SK-N-SH (cell line): ENCODE results near the gene CBX6. TPM values are rescaled to one million over a fixed set of nuclear protein-coding genes. Genes with fewer than 3 reads are reported as not detected.

ENCODE experiments used
- CTCF ChIA-PET: fragments of 300-600, 350-600 bp; formaldehyde crosslinking; extraction: SDS; loops from one replicate; lab custom pipeline; 2021; lab: Yijun Ruan, JAX
- POLR2A ChIA-PET: fragments of 350-600 bp; sonication (Branson Sonifier 250); formaldehyde crosslinking; extraction: SDS; loops from one replicate; lab custom pipeline; 2020; ENCODE audit warnings: antibody characterized with exemption, inconsistent platforms; lab: Yijun Ruan, JAX
- DNase-seq: peaks from one replicate; pipeline ENCODE4 v3.0.0; 2012
- H2AFZ ChIP-seq: fragments of 200-600 bp; sonication (generic); 2 replicates; pipeline ENCODE4 v1.8.1; 2016; ENCODE audit warnings: antibody characterized with exemption, mild to moderate bottlenecking, low read depth
- H3F3A ChIP-seq: fragments of 200-600 bp; sonication (generic); replicated peaks from 2 replicates; pipeline ENCODE3; 2016; ENCODE audit warnings: antibody characterized with exemption, mild to moderate bottlenecking; ENCODE audit not compliant: insufficient read depth
- H3K27ac ChIP-seq, 2 experiments: fragments of 200-500 bp in 1 of 2; fragments of 200-600 bp in 1 of 2; sonication (Bioruptor generic) in 1 of 2; sonication (generic), shearing (Covaris generic) in 1 of 2; 2 replicates each; pipeline versions ENCODE4 v1.5.1 to v1.6.1; 2014 to 2016; ENCODE audit warnings: low read depth in 2 of 2, inconsistent platforms in 1 of 2, low read length in 1 of 2, mild to moderate bottlenecking in 1 of 2, mixed read lengths in 1 of 2
- H3K27me3 ChIP-seq: fragments of 200-600 bp; sonication (generic), shearing (Covaris generic); 2 replicates; pipeline ENCODE4 v1.6.1; 2016; ENCODE audit warnings: mixed run types; ENCODE audit not compliant: insufficient read depth
- H3K36me3 ChIP-seq, 2 experiments: fragments of 200-500 bp in 1 of 2; fragments of 200-600 bp in 1 of 2; sonication (Bioruptor generic) in 1 of 2; sonication (generic) in 1 of 2; replicated peaks in 1 of 2; 2 replicates each; pipeline versions ENCODE3 to v1.5.1; 2014 to 2016; ENCODE audit warnings: low read length in 1 of 2, mild to moderate bottlenecking in 1 of 2; ENCODE audit not compliant: insufficient read depth in 2 of 2, control insufficient read depth in 1 of 2
- H3K4me1 ChIP-seq, 2 experiments: fragments of 200-500 bp in 1 of 2; fragments of 200-600 bp in 1 of 2; sonication (Bioruptor generic) in 1 of 2; sonication (generic), shearing (Covaris generic) in 1 of 2; 2 replicates each; pipeline versions ENCODE4 v1.5.1 to v1.6.1; 2014 to 2016; ENCODE audit warnings: low read depth in 1 of 2, low read length in 1 of 2, mixed run types in 1 of 2; ENCODE audit not compliant: insufficient read depth in 2 of 2, control insufficient read depth in 1 of 2
- H3K4me2 ChIP-seq: fragments of 200-600 bp; sonication (generic), shearing (Covaris generic); 2 replicates; pipeline ENCODE4 v1.6.1; 2017; ENCODE audit warnings: mixed run types
- H3K4me3 ChIP-seq, 2 experiments: fragments of 200-500 bp in 1 of 2; fragments of 200-600 bp in 1 of 2; sonication (Bioruptor generic) in 1 of 2; sonication (generic), shearing (Covaris generic) in 1 of 2; 2 replicates each; pipeline versions ENCODE4 v1.5.1 to v1.8.1; 2014 to 2016; ENCODE audit warnings: low read depth in 2 of 2, inconsistent platforms in 1 of 2, low read length in 1 of 2, mild to moderate bottlenecking in 1 of 2, mixed read lengths in 1 of 2, moderate library complexity in 1 of 2
- H3K79me2 ChIP-seq: fragments of 200-600 bp; sonication (generic); 2 replicates; pipeline ENCODE4 v1.8.1; 2017; ENCODE audit warnings: mild to moderate bottlenecking; ENCODE audit not compliant: insufficient read depth
- H3K9ac ChIP-seq: fragments of 200-600 bp; sonication (generic); 2 replicates; pipeline ENCODE4 v1.6.1; 2017; ENCODE audit warnings: mixed run types
- H3K9me2 ChIP-seq: fragments of 200-600 bp; sonication (generic); 2 replicates; pipeline ENCODE4 v1.6.1; 2017; ENCODE audit warnings: mixed run types
- H3K9me3 ChIP-seq: fragments of 200-600 bp; sonication (generic); 2 replicates; pipeline ENCODE4 v1.6.1; 2017; ENCODE audit warnings: mixed run types, mild to moderate bottlenecking, moderate library complexity
- H4K20me1 ChIP-seq: fragments of 200-600 bp; sonication (generic); 2 replicates; pipeline ENCODE4 v1.6.1; 2017; ENCODE audit warnings: mild to moderate bottlenecking, mixed run types; ENCODE audit not compliant: insufficient read depth
- CHD2 ChIP-seq: fragments of 150-350 bp; IDR thresholded peaks from 2 replicates; pipeline ENCODE4 v1.6.1; 2018; ENCODE audit warnings: low read length; ENCODE audit not compliant: partially characterized antibody
- EZH2phosphoT487 ChIP-seq: fragments of 200-600 bp; sonication (generic); IDR thresholded peaks from 2 replicates; pipeline ENCODE4 v1.6.1; 2017; ENCODE audit warnings: low read depth, mixed run types, mild to moderate bottlenecking, antibody characterized with exemption, moderate library complexity, borderline replicate concordance
- IRF3 ChIP-seq: fragments of 150-350 bp; IDR thresholded peaks from 2 replicates; pipeline ENCODE4 v1.6.1; 2016; ENCODE audit warnings: mild to moderate bottlenecking, low read depth, low read length
- JUND ChIP-seq: IDR thresholded peaks from 2 replicates; pipeline ENCODE4 v1.4.0; 2012
- PBX3 ChIP-seq: IDR thresholded peaks from 2 replicates; pipeline ENCODE4; 2012
- POLR2AphosphoS5 ChIP-seq: IDR thresholded peaks from 2 replicates; pipeline ENCODE4 v1.6.1; 2012; ENCODE audit warnings: low read depth, low read length
- REST ChIP-seq: IDR thresholded peaks from 2 replicates; pipeline ENCODE4 v1.6.1; 2012; ENCODE audit warnings: mild to moderate bottlenecking, low read depth, low read length, moderate library complexity
- SMC3 ChIP-seq: IDR thresholded peaks from 2 replicates; pipeline ENCODE4 v1.6.1; 2012; ENCODE audit warnings: low read depth, low read length, improper control_type of control experiment
- TAF1 ChIP-seq: IDR thresholded peaks from 2 replicates; pipeline ENCODE4 v1.6.1; 2012; ENCODE audit warnings: low read depth, mild to moderate bottlenecking, low read length, moderate library complexity, borderline replicate concordance
- USF2 ChIP-seq: fragments of 150-350 bp; IDR thresholded peaks from 2 replicates; pipeline ENCODE4 v1.6.1; 2017; ENCODE audit warnings: antibody characterized with exemption, low read length, low read depth, borderline replicate concordance
- YY1 ChIP-seq: IDR thresholded peaks from 2 replicates; pipeline ENCODE4 v1.4.0; 2012; ENCODE audit warnings: low read depth, mild to moderate bottlenecking
- ZBTB33 ChIP-seq: IDR thresholded peaks from 2 replicates; pipeline ENCODE4 v1.4.0; 2012; ENCODE audit warnings: low read depth, borderline replicate concordance
- WGBS: methylation state at CpG from one replicate; pipeline ENCODE4 v1.1.6; 2017; ENCODE audit warnings: low lambda C conversion rate; 5-methylcytosine and 5-hydroxymethylcytosine counted together
- polyA plus RNA-seq, 3 experiments: library from polyadenylated mRNA; depleted of rRNA; stranded (reverse); fragments of >200 nt; gene quantifications; 2 replicates each; pipeline ENCODE4 v1.2.3, GENCODE V29; 2012

The CBX6 gene
- polyA plus RNA-seq, 1 of the 3 experiments (the other 2 are of a cell fraction), result 5.4 TPM

- H3K9ac ChIP-seq, result no peak overlapping the region
- no peaks in the 10 kb centered on the region for H3K79me2 ChIP-seq
- TF ChIP-seq POLR2AphosphoS5 (no peak), SMC3 (no peak), REST (no peak), YY1 (no peak)
- TF ChIP-seq, all 33 proteins: peak for 0
- Histone ChIP-seq H3K9me3 (no peaks in the 10 kb centered on the region), H3K4me3 (no peak overlapping the region), H3K4me1 (peaks cover 0 to 4% of the 10 kb centered on the region in 2 experiments; a peak in 1 of 4 replicates), H3F3A (no peaks in the 10 kb centered on the region), H3K4me2 (no peak overlapping the region), H3K27me3 (no peaks in the 10 kb centered on the region), H2AFZ (no peak overlapping the region), H4K20me1 (no peaks in the 10 kb centered on the region), H3K9me2 (no peaks in the 10 kb centered on the region), H3K27ac (no peak overlapping the region), H3K36me3 (no peaks in the 10 kb centered on the region)
- ChIA-PET POLR2A (no interaction called here), CTCF (interaction anchor here (1.8 kb wide), 1 partner anchor 13 kb away, joined by 4 read pairs; no protein-coding TSS in a partner anchor)
- DNase-seq, result no peak
- WGBS, result 61% methylated on average over 9 of the region's 9 CpGs
These were observed 9.5 kb upstream of the CBX6 start for GRCh38 chr22:38881464-38881871.

GRCh38 chr22:38879961-38880360 lies 7.9 kb upstream of the CBX6 start:
- ChIA-PET POLR2A (interaction anchor here (0.6 kb wide), 1 partner anchor 56 kb away, joined by 3 read pairs; no protein-coding TSS in a partner anchor), CTCF (interaction anchor here (2.8 kb wide), 1 partner anchor 10 kb away, joined by 17 read pairs; no protein-coding TSS in a partner anchor)
- Histone ChIP-seq H3K36me3 (no peaks in the 10 kb centered on the region), H3K27ac (no peak overlapping the region), H3F3A (no peaks in the 10 kb centered on the region), H3K9me3 (no peaks in the 10 kb centered on the region), H3K4me2 (no peak overlapping the region)
- no peak for DNase-seq
- TF ChIP-seq ZBTB33 (no peak), IRF3 (no peak), PBX3 (no peak), TAF1 (no peak), POLR2AphosphoS5 (no peak), USF2 (no peak), EZH2phosphoT487 (no peak), JUND (no peak), CHD2 (no peak)
- TF ChIP-seq, all 33 proteins: peak for 0
- Histone ChIP-seq H3K4me3 (no peak overlapping the region), H3K4me1 (peaks cover 0 to 4% of the 10 kb centered on the region in 2 experiments; a peak in 1 of 4 replicates), H4K20me1 (no peaks in the 10 kb centered on the region), H2AFZ (no peak overlapping the region), H3K9ac (no peak overlapping the region), H3K9me2 (no peaks in the 10 kb centered on the region), H3K79me2 (no peaks in the 10 kb centered on the region), H3K27me3 (no peaks in the 10 kb centered on the region)
- 68% methylated on average over 5 of the region's 5 CpGs for WGBS
